ENCODE results near the gene SSRP1.

DNA sequence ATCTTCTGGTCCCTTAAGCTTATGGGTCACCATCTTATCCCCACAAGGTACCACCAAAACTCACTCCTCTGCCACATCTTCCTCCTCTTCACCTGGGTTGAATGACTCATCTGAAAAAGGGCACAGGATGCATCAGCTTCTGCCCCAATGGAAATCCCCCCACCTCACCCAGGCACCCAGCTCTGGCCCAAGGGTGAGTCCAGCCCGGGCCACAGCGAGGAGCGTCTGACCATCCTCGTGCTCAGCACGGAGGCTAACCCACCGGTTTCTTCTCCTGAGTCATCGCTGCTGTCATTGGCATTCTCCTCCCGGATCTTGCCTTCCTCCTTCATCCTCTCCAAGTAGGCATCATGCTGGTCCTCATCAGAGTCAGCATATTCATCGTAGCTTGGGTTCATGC is 5.7 kb downstream of the SSRP1 start:
- TF ChIP-seq, protein P1, sequence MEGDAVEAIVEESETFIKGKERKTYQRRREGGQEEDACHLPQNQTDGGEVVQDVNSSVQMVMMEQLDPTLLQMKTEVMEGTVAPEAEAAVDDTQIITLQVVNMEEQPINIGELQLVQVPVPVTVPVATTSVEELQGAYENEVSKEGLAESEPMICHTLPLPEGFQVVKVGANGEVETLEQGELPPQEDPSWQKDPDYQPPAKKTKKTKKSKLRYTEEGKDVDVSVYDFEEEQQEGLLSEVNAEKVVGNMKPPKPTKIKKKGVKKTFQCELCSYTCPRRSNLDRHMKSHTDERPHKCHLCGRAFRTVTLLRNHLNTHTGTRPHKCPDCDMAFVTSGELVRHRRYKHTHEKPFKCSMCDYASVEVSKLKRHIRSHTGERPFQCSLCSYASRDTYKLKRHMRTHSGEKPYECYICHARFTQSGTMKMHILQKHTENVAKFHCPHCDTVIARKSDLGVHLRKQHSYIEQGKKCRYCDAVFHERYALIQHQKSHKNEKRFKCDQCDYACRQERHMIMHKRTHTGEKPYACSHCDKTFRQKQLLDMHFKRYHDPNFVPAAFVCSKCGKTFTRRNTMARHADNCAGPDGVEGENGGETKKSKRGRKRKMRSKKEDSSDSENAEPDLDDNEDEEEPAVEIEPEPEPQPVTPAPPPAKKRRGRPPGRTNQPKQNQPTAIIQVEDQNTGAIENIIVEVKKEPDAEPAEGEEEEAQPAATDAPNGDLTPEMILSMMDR (IDR thresholded peaks at IDR 0.05) = no peak
- TF ChIP-seq POLR2A (IDR thresholded peaks at IDR 0.05) = no peak

All from thyroid gland (tissue), 4 donors.